NOMO-1 treated with dmso at 0.1 percent for 144 hours (cell line): ENCODE results near the gene DLGAP1.
"Not testable (repeated sequence)": the region's sequence is repeated elsewhere in the genome, so short reads cannot be mapped to it uniquely, and the experiment has no call there.

Source experiments
- DNase-seq: peaks from one replicate; lab custom pipeline; 2025; ENCODE audit not compliant: unreplicated experiment; lab: John Stamatoyannopoulos, UW

Gene DLGAP1

DNA sequence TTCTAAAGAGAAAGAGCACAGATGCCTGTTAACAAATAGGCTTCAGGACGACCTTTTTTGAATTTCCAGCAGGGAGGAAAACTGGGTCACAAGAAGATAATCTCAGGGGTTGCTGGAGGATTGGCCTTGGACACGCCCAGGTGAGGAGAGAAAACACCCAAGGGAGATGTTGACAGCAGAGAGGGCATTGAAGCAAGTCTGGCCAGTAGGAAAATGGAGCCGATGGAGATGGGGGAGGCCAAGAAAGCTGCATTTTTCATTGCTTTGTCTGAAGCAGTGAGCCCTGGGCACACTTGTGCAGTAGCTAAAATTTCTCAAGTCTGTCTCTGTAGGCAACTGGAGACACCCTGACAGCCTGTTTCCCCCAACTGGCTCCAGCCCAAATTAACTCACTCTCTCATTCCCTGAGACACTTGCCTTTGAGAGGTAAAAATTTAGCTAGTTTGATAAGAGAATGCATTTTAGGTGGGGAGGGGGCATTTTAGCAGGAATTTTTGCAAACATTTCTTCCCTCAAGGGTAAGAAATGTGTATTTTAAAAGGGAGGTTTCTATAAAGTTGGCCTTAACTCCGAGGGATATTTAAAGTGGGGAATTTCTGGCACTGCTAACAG, 839.6 kb downstream of the DLGAP1 start:
- no peak for DNase-seq

DNA sequence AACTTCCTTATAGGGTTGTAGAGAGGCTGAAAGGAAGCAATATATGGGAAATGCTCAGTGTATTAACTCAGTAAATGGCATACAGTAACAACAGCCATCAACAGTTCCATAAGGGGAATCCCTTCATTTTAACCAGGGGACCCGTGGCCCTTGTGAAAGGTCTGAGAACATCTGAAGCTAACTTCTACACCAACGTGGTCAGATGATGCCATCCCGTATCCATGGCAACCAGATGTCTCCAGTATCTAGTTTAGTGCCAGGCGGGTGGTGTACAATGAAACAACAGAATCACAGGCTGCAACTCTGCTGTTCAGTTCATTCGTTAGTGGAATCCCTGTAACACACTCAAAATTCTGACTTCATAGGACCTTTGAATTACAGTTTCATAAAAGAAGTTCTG, 842.8 kb downstream of the DLGAP1 start:
- no peak for DNase-seq

DNA sequence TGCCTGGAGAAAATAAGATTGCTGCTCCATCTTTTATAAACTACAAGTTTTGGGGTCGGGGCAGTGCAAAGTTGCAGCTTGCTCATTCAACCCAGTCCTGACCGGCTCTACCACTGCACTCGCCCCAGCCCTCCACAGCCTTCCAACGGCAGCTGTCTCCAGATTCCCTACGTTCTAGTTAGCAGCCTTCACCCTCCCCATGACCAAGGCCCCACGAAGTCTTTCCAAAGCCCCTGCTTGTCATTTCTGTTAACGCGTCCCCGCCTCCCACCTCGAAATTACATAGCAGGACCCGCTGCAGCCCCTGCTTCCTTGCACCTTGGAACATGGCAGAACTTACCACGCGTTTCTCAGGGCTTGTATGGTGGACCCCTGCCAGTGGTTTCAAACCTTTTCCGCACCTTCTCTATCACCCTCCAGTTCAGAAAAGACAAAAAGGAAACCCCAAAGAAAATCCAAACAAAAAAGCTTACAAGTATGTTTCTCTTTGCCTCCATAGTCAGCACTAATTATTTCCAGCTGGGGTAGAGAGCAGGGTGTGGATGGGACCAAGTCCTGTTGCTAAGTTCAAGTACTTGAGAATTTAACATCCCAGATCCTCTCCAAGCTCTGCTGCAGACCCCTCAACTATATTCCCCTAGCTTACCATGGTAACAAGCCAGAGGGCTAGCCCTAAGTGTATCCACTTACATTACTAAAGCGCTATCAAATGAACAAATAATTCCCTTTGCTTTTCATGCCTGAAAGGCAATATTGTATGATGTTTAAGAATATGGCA, 843.6 kb downstream of the DLGAP1 start:
- no peak for DNase-seq

DNA sequence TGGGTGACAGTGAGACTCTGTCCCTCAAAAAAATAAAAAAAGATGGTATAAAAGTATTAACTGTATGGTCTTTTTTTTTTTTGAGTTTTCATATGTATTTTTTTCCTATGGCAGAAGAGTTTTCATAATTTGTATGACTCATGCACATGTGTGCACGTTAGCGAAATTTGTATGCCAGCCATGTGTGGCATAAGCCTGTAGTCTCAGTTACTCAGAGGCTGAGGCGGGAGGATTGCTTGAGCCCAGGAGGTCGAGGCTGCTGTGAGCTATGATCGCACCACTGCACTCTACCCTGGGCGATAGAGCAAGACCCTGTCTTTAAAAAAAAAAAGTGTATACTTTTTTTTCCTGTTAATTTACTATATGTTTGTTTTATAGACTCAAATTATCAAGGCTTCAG, 844.3 kb downstream of the DLGAP1 start:
- no peak for DNase-seq

DNA sequence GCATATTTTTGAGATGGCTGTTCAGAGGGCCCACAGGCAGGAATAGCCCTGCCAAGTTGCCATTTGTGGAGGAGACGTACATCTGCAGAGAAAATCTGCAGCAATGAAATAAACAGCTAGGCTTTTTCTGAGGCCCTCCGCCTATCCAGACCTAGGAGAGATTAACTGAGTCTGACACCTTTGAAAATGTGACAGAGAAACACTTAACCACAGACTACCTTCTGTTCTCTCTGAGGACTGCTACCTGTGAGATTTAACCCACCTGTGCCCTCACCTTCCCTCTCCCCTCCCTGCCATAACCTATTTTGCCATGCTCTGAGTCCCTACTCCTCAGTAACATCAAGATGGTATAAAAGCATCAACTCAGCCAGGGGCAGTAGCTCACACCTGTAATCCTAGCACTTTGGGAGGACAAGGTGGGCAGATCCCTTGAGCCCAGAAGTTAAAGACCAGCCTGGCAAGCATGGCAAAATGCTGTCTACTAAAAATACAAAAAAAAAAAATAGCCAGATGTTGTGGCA, 844.9 kb downstream of the DLGAP1 start:
- DNase-seq = no peak

DNA sequence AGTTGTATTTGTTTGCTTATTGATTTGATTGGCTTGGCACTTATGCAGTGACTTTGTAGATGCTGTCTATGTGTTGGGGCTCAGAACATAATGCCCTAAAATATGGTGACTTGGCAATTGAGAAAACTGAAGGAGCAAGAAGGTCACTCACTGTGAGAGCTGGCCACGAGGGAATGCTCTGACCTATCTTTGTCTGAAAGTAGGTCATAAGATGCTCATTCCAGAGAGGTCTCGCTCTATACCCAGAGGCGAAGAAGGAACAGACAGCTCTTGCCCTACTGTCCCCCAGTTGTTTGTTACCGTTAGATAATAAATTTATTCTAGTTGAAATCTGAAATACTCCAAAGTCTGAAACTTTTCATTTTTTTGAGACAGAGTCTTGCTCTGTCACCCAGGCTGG, 846.6 kb downstream of the DLGAP1 start:
- DNase-seq = no peak

DNA sequence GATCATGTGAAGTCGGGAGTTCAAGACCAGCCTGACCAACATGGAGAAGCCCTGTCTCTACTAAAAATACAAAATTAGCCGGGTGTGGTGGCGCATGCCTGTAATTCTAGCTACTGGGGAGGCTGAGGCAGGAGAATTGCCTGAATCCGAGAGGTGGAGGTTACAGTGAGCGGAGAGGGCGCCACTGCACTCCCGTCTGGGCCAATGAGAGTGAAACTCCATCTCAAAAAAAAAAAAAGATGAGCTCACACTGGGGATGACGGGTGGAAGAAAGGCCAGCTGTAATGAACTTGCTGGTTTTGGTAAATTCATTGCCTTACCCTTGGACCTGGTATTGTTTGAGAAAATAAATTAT, 847.0 kb downstream of the DLGAP1 start:
- not testable (repeated sequence) for DNase-seq

DNA sequence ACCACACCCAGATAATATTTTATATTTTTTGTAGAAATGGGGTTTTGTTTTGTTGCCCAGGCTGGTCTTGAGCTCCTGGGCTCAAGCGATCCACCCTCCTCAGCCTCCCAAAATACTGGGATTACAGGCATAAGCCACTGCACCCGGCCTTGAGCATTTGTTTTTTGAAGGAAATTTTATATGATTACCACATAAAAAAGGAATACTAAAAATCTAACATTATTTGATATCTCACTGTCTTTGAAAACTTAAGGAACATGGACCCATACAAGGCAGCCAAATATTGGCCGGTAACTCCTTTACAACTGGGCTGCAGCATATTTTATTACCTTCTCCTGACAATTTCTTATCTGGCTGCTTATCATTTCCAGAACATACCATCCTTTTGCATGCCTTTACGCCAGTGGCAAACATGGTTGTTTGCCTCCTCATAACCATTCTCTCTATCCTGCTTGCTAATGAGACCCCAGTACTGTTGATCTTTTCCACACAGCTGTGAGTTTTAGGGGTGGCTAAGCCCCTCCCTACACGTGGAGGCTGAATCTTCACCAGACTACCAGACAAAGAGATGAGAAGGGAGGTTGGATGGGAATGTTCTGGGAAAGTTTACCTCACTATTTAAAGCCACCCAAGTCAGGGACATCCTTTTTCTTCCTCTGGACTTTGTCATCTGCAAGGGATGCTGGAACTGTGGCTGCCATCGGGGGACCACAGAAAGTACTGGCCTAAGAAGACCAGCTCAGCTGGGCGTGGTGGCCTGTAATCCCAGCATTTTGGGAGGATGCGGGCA, 847.6 kb downstream of the DLGAP1 start:
- no peak for DNase-seq

DNA sequence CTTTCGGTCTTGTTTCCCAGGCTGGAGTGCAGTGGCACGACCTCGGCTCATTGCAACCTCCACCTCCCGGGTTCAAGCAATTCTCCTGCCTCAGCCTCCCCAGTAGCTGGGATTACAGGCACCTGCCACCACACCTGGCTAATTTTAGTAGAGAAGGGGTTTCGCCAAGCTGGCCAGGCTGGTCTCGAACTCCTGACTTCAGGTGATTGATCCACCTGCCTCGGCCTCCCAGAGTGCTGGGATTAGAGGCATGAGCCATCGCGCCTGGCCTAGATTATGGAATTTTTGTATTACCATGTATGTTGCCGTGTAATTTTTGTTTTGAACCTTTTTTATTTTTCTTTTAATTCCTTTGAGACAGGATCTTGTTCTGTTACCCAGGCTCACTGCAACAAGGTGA, 848.2 kb downstream of the DLGAP1 start:
- DNase-seq = not testable (repeated sequence)

DNA sequence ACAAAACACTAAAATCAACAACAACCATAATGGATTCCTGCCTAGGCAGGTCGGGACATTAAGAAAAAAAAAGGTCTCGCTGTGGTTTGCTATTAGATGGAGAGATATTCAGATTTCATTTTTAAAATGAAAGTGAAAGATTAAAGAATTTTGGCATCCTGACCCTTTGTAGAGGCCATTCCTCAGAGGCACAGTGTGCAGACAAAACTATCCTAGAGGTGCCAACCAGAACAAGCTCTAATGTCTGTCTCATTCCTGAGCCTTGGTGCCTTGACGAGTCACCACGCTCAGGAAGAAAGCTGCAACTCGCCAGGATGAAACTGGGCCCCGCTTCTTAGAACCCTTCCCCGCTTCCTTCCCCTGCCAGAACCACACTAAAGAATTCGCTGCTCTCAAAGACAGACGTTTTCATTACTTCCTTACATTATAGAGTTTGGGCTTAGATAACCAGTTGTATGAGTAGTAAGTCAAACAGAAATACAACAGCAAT, 849.1 kb downstream of the DLGAP1 start:
- DNase-seq = no peak

DNA sequence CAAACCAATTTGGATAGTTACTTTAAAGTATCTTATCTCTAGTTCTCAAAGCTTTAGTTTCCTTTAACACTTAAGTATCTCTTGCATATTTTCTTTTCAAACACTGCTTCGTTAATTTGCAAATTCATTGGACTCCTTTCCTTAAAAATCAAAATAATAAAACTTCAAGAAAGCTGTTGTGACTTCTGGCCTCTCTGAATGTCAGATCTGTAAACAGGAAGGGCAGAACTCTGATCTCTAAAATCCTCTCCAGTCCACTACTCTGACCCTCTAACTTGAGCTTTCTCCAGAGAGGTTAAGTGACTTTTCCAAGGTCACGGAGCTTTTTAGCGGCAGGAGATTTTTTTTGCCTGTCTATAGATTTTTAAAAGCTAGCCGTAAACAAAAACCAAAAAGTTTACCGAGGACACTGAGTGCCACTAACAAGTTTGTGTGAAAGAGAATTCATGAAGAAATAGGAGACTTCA, 849.6 kb downstream of the DLGAP1 start:
- no peak for DNase-seq

DNA sequence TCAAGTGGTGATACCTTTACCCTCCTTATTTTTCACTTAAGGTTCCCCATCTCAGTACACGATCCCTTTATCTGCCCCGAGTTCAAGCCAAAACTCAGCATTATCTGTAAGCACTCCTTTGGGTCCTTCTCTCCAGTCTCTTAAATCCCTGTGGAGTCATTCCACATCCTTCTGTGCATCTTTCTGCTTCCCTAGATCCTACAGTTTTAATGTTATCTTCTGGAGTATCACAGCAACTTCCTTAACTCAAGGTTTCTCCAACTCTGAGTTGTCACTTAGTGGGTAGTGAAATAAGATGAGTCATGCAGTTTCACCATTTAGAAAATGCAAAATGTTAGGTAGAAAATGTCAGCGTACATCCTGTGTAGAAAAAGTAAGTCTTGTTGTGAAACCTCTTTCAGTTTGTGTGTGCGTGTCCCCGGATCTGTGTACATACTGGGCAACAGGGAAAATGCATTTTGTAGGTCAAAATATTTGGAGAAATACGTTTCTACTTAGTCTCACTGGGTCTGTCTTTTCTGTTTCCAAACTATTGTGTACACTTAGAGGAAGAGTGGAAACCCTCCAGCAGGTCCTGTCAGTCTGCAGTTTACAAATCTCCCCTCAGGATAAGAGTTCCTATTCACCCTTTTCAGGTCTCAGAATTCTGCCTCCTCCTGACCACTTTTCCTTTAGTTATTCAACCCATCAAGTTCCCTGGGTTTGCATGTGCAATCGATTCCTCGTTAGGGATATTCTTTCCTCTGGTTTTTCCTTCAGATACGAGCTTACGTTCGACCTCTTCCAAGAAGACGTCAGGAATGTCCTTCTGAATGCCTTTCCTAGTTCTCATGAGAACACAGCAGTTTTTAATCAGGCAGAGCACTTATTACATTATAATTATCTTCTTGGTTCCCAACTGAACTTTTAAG, 850.4 kb downstream of the DLGAP1 start:
- DNase-seq = peak; percentile 86

DNA sequence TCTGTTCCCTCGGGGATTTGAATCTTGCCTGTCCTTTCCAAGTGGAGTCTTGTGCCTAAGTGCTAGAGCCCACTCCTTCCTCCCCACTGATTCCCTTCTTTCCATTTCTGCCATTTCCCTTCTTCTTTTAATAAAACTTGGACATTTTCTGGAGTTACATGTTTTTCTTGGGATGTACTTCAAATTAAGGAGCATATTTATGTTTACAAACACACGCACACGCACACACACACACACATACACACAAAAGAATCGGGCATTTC, 850.9 kb downstream of the DLGAP1 start:
- no peak for DNase-seq

DNA sequence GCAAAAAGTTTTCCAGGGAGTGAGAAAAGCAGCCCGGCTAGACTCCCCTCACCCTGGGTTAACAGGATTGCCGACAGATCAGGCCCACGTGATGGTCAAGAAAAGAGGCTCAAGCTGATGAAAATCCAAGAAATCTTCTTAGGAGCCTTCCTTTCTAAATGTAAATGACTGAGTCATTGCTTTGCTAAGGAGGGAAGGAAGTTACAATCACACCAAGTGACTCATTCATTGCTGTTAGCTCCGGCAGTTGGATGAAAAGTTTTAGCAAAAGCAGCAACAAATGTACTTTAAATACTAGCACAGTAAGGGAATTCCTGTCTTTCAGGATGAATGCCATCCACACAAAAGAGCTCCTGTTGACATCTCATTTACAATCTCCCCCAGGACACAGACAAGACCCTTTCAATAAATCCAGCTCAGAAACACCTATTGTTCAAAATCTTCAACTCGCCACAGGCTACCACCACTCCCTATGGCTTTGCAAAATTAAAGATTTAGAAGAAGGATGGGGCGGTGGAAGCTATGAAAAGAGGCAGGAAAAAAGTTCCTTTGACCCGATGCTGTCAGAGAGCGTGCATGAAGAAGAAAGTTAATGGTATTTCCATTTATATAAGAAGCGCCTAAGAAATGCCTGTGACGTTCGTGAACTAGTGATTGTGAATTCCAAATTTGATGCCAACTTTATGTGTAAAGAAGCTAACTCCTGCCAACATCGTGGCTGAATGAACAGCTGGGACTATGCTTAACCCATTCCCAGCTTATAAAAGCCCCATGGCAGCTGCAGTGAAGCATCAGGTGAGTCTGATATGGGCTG, 851.5 kb downstream of the DLGAP1 start:
- peak; percentile 67 for DNase-seq

DNA sequence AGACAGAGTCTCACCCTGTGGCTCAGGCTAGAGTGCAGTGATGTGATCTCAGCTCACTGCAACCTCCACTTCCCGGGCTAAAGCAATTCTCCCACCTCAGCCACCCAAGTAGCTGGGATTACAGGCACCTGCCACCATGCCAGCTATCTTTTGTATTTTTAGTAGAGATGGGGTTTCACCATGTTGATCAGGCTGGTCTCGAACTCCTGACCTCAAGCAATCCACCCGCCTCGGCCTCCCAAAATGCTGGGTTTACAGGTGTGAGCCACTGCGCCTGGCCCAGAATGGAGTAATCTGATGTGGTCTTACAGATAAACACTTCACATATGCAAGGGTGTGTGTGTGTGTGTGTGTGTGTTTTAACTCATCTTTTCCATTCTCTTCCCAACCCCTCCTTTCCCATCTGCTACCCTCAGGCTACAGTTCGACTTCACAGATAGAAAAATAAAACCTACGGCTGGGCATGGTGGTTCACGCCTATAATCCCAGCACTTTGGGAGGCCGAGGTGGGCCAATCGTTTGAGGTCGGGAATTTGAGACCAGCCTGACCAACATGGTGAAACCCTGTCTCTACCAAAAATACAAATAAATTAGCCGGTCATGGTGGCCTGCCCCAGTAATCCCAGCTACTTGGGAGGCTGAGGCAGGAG, 853.9 kb downstream of the DLGAP1 start:
- not testable (repeated sequence) for DNase-seq

DNA sequence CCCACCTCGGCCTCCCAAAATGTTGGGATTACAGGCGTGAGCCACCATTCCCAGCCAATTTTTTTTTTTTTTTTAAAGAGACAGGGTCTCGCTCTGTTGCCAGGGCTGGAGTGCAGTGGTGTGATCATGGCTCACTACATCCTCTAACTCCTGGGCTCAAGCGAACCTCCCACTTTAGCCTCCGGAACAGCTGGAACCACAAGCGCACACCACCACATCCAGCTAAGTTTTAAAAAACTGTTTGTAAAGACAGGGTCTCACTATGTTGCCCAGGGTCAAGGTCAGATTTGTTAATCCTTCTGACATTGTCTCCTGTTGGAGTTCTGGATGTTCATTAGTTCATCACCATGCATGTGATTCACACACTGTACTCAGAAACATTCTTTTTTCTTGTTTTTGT, 855.2 kb downstream of the DLGAP1 start:
- DNase-seq = no peak

DNA sequence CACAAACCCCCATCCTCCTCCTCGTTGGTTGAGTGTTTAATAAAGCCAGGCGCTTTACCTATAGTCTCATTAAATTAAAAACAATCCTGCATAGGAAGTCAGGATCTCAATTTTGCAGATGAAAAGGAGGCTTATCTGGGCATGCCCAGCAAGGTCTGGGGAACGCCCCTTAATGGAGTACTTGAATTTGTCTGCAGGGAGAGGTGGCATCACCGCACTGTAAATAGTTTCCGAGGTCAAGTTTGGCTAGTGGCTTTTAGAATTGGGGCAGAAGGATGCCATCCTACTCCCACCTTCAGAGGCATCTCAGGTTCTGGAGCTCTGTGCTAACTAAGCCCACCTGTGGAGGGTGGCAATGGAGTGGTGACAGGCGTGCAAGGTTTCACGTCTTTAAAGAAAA, 855.9 kb downstream of the DLGAP1 start:
- no peak for DNase-seq

DNA sequence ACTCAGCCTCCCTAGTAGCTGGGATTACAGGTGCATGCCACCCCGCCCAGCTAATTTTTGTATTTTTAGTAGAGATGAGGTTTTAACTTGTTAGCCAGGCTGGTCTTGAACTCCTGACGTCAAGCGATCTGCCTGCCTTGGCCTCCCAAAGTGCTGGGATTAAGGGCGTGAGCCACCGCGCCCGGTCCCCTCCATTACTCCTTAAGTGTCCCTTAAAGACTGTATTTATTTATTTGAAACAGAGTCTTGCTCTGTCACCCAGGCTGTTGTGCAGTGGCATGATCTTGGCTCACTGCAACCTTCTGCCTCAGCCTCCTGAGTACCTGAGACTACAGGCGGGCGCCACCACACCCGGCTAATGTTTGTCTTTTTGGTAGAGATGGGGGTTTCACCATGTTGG, 856.5 kb downstream of the DLGAP1 start:
- no peak for DNase-seq
